ENCODE measurements around the gene ZP1.

Gene ZP1

DNA sequence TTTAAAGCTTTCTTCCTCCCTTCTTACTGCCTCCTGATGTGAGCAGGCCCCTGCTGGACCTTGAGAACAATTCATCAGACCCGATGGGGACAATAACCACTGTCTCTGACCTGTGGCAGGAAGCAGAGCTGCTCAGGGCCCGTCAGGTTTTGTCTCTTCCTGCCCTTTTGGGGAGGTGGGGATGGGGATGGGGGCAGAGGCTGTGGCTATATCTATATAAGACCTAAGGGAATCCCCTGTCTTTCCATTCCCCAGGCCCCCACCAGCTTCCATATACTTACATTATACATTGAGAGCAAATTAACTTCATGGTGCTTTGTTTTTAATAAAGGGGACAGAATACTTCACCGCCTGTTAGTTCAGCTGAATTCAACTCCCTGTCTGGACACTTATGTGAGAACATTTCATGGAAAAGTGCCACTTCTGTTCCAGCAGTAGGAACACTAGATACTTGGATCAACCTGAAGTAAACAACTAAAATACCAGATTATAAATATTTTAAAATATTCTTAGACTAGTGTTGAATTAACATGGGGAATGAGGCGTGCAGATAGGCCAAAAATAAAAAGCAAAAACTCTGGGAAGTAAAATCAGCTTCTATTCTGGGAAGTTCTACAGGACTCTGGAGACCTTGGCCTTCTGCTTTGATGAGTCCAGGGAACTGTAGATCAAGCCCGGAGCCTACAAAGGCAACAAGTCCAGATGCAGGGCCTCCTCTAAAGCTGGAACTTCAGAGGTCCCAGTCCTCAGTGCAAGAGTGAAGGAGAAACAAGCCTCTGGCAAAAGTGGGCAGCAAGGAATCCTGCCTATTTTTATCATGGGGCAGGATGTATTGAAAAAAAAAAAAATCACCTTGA is 11.1 kb downstream of the ZP1 start:
- H3K4me1 ChIP-seq (ENCODE audit: control insufficient read depth in 5 of 5, insufficient read depth in 5 of 5, low read length in 5 of 5) = peaks cover 2 to 31% (median 26%) of the 10 kb centered on the region in 5 donors
- no peaks in the 10 kb centered on the region for H3K9me3 ChIP-seq (ENCODE audit: control insufficient read depth in 5 of 5, low read length in 5 of 5)
- H3K4me3 ChIP-seq (ENCODE audit: low read depth in 1 of 5, low read length in 5 of 5) = no peak overlapping the region
- H3K27me3 ChIP-seq (ENCODE audit: control insufficient read depth in 5 of 5, insufficient read depth in 4 of 5, low read length in 5 of 5) = no peaks in the 10 kb centered on the region
- peaks cover 0 to 10% (median 4%) of the 10 kb centered on the region in 5 donors for H3K36me3 ChIP-seq (ENCODE audit: control insufficient read depth in 5 of 5, insufficient read depth in 5 of 5, low read length in 5 of 5)
- no peak overlapping the region for H3K27ac ChIP-seq (ENCODE audit: low read depth, low read length)
- H3K9ac ChIP-seq (ENCODE audit: low read length in 5 of 5) = peak overlapping the region in 2 of 5 donors; percentile 16 to 48

DNA sequence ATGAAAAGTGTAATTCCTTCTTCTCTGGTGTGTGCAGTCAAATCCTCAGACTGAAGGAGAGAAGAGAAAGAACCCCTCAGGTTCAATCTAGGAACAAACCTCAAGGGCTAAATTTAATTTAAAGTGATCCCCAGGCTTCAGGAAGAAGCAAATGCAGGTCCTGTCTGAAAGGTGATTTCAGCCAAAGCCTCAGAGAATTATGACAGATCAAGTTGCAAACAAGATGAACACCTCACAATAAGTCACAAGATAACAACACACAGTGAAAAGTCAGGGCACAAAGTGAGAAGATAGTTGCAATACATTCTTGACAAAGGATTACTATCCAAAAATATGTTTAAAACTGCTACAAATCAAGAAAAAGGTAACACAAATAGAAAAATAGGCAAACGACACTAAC is 11.8 kb downstream of the ZP1 start:
- H3K27ac ChIP-seq (ENCODE audit: low read depth, low read length) = no peak overlapping the region
- H3K27me3 ChIP-seq (ENCODE audit: control insufficient read depth in 5 of 5, insufficient read depth in 4 of 5, low read length in 5 of 5) = no peaks in the 10 kb centered on the region
- no peak overlapping the region for H3K9ac ChIP-seq (ENCODE audit: low read length in 5 of 5)
- H3K4me1 ChIP-seq (ENCODE audit: control insufficient read depth in 5 of 5, insufficient read depth in 5 of 5, low read length in 5 of 5) = peaks cover 2 to 24% (median 22%) of the 10 kb centered on the region in 5 donors
- peaks cover 0 to 10% (median 4%) of the 10 kb centered on the region in 5 donors for H3K36me3 ChIP-seq (ENCODE audit: control insufficient read depth in 5 of 5, insufficient read depth in 5 of 5, low read length in 5 of 5)
- no peaks in the 10 kb centered on the region for H3K9me3 ChIP-seq (ENCODE audit: control insufficient read depth in 5 of 5, low read length in 5 of 5)
- H3K4me3 ChIP-seq (ENCODE audit: low read depth in 1 of 5, low read length in 5 of 5) = no peak overlapping the region

DNA sequence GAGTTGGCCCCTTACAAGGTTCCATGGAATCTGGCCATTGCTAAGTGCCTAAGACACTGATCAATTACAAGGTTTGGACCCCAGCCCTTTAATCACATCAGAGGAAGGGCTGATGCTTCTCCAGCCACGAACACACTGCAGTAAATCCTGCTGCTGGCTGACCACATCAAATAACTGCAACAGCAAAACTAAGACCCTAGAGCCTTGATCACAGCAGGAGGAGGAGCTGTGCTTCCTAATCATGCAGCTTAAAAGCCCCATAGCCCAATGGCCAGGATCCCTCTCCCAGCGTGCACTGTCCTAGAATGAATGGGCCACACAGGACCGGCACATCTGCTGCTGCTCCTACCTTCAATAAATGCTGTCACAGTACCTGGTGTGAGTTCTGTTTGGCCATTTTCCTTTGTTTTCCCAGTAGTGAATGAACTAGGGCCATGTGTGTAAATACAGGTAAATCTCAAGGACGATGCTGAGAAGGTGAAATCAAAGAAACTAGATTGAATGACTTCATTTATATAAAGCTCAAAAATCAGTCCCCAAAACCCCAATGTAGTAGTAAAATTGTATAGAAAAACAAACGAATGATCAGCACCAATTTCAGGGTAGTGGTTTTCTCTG is 12.7 kb downstream of the ZP1 start:
- no peak overlapping the region for H3K27ac ChIP-seq (ENCODE audit: low read depth, low read length)
- peaks cover 2 to 17% (median 14%) of the 10 kb centered on the region in 5 donors for H3K4me1 ChIP-seq (ENCODE audit: control insufficient read depth in 5 of 5, insufficient read depth in 5 of 5, low read length in 5 of 5)

DNA sequence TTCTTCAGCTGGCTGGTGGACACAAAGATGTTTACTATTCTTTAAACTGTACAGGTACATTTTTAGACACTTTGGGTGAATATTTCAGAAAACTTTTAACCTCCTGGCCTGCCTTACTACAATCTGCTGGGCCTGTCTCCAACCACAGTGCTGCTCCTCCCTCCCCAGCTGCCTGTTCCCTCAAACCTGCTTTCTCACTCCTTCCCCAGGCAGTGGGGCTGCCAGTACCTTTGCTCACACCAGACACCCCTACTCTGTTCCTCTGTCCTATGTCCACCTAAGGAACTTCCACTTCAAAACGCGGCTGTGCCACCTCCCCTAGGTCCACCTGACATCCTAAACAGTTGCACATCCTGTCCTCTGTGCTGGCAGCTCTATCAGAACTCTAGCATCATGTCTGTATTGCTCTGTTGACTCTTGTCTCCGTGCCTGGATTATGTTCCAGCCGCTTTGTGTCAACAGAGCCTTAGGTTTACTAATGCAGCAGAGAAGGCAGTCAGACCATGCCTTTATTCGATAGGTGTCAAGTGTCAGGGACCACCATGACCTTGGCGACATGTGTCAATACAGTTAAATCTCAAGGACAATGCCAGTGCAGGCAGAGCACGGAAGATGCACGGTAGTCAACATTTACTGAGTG is 13.4 kb downstream of the ZP1 start:
- Histone ChIP-seq H3K9me3 (ENCODE audit: control insufficient read depth in 5 of 5, low read length in 5 of 5) (no peaks in the 10 kb centered on the region), H3K4me1 (ENCODE audit: control insufficient read depth in 5 of 5, insufficient read depth in 5 of 5, low read length in 5 of 5) (peaks cover 2 to 17% (median 14%) of the 10 kb centered on the region in 5 donors), H3K36me3 (ENCODE audit: control insufficient read depth in 5 of 5, insufficient read depth in 5 of 5, low read length in 5 of 5) (peaks cover 0 to 10% (median 4%) of the 10 kb centered on the region in 5 donors), H3K27ac (ENCODE audit: low read depth, low read length) (no peak overlapping the region), H3K9ac (ENCODE audit: low read length in 5 of 5) (no peak overlapping the region), H3K4me3 (ENCODE audit: low read depth in 1 of 5, low read length in 5 of 5) (no peak overlapping the region), H3K27me3 (ENCODE audit: control insufficient read depth in 5 of 5, insufficient read depth in 4 of 5, low read length in 5 of 5) (no peaks in the 10 kb centered on the region)

More for the DNA sequence above, 12.7 kb downstream of the ZP1 start:
- no peak overlapping the region for H3K4me3 ChIP-seq (ENCODE audit: low read depth in 1 of 5, low read length in 5 of 5)
- H3K9ac ChIP-seq (ENCODE audit: low read length in 5 of 5) = no peak overlapping the region
- no peaks in the 10 kb centered on the region for H3K27me3 ChIP-seq (ENCODE audit: control insufficient read depth in 5 of 5, insufficient read depth in 4 of 5, low read length in 5 of 5)
- no peaks in the 10 kb centered on the region for H3K9me3 ChIP-seq (ENCODE audit: control insufficient read depth in 5 of 5, low read length in 5 of 5)
- H3K36me3 ChIP-seq (ENCODE audit: control insufficient read depth in 5 of 5, insufficient read depth in 5 of 5, low read length in 5 of 5) = peaks cover 0 to 10% (median 4%) of the 10 kb centered on the region in 5 donors

DNA sequence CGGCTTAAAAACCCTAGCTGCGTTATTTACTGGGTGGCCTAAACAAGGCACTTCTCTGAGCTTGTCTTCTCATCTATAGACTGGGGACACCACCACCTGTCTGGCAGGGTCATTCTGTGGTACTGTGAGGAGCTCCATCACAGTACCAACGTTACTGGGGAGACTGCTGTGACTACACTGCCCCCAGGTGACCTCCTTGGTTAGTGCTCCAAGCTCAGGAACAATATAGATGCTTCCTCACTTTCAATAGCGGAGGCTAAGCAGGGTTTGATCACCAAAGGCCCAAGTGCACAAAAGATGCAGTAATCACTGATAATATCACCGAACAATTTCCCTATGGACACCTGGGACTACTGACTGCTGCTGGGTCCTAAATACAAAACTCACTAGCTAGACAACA is 20.2 kb downstream of the ZP1 start:
- Histone ChIP-seq H3K27ac (ENCODE audit: low read depth, low read length) (no peak overlapping the region), H3K36me3 (ENCODE audit: control insufficient read depth in 5 of 5, insufficient read depth in 5 of 5, low read length in 5 of 5) (peaks cover 0 to 22% (median 13%) of the 10 kb centered on the region in 5 donors), H3K4me1 (ENCODE audit: control insufficient read depth in 5 of 5, insufficient read depth in 5 of 5, low read length in 5 of 5) (peaks cover 0 to 11% (median 0%) of the 10 kb centered on the region in 5 donors), H3K4me3 (ENCODE audit: low read depth in 1 of 5, low read length in 5 of 5) (no peak overlapping the region), H3K27me3 (ENCODE audit: control insufficient read depth in 5 of 5, insufficient read depth in 4 of 5, low read length in 5 of 5) (no peaks in the 10 kb centered on the region), H3K9ac (ENCODE audit: low read length in 5 of 5) (no peak overlapping the region), H3K9me3 (ENCODE audit: control insufficient read depth in 5 of 5, low read length in 5 of 5) (no peaks in the 10 kb centered on the region)

DNA sequence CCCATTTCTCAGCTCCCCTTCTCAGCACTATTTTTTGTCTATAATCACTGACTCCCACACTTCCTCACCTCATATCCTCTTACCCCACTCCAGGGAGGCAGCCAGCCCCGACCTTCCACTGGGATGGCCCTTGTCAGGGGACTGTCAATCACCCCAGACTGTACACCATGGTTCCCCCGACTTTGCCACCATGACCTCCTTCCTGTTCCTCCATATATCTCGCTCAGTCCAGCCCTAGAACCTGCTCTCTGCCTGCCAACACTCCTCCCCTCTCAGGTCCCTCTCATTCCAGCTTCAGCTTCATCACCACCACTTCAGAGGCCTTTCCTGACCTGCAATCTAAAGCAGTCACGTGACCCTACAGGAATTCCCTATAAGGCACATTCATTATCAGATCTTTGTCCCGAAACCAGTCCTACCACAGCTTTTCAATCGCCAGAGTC is 22.5 kb downstream of the ZP1 start:
- Histone ChIP-seq H3K27me3 (ENCODE audit: control insufficient read depth in 5 of 5, insufficient read depth in 4 of 5, low read length in 5 of 5) (no peaks in the 10 kb centered on the region), H3K4me1 (ENCODE audit: control insufficient read depth in 5 of 5, insufficient read depth in 5 of 5, low read length in 5 of 5) (peaks cover 0 to 11% (median 0%) of the 10 kb centered on the region in 5 donors), H3K27ac (ENCODE audit: low read depth, low read length) (no peak overlapping the region), H3K36me3 (ENCODE audit: control insufficient read depth in 5 of 5, insufficient read depth in 5 of 5, low read length in 5 of 5) (peaks cover 9 to 42% (median 30%) of the 10 kb centered on the region in 5 donors), H3K9me3 (ENCODE audit: control insufficient read depth in 5 of 5, low read length in 5 of 5) (no peaks in the 10 kb centered on the region), H3K9ac (ENCODE audit: low read length in 5 of 5) (no peak overlapping the region), H3K4me3 (ENCODE audit: low read depth in 1 of 5, low read length in 5 of 5) (no peak overlapping the region)

DNA sequence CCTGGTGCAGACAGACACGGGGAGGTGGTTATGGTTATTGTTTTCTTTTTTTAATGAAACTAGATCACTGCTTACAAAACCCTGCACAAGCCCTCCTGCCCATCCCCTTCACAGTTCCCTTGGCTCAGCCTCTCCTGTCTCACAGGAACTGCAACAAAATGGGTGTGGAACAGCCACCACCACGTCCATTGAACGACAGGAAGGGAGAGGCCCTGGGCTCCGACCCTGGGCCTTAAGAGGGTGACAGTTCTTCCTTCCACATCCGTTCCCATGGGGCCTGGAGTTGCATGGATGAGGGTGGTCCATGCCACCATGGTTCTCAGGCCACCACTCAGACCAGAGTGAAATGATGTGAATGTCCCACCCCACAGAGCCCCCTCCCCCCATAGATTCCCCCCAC is 23.4 kb downstream of the ZP1 start:
- Histone ChIP-seq H3K9ac (ENCODE audit: low read length in 5 of 5) (no peak overlapping the region), H3K4me3 (ENCODE audit: low read depth in 1 of 5, low read length in 5 of 5) (no peak overlapping the region), H3K9me3 (ENCODE audit: control insufficient read depth in 5 of 5, low read length in 5 of 5) (no peaks in the 10 kb centered on the region), H3K27me3 (ENCODE audit: control insufficient read depth in 5 of 5, insufficient read depth in 4 of 5, low read length in 5 of 5) (no peaks in the 10 kb centered on the region), H3K27ac (ENCODE audit: low read depth, low read length) (no peak overlapping the region), H3K4me1 (ENCODE audit: control insufficient read depth in 5 of 5, insufficient read depth in 5 of 5, low read length in 5 of 5) (peaks cover 0 to 14% (median 6%) of the 10 kb centered on the region in 5 donors), H3K36me3 (ENCODE audit: control insufficient read depth in 5 of 5, insufficient read depth in 5 of 5, low read length in 5 of 5) (peaks cover 13 to 49% (median 36%) of the 10 kb centered on the region in 5 donors)

DNA sequence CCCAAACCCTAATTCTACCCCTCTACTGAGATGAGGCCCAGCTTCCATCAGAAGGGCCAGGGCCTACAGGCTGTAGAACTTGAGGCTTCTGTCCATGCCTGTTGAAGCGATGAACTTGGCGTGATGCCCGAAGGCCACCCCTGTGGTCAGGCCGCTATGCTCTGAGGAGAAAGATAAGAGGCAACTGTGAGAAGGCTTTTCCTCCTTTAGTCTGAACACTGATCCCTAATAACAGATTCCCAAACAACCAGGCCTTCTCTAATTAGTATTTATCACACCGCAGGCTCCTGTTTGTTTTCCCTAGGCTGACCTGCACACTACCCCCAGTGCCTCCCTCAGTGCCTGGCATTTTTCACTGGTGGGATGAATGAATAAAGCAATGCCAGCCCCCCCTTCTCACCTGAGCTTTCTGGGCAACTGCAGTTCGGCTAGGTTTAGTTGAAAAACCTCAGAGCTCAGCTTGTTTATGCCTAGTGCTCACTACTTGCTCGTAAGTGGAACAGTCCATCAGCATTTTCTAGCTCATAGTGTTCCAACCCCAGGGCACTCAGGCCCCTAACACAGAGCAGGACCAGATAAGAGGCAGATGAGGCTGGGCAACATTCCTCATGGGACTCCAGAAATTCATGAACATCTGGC is 23.9 kb downstream of the ZP1 start:
- H3K4me3 ChIP-seq (ENCODE audit: low read depth in 1 of 5, low read length in 5 of 5) = no peak overlapping the region
- no peak overlapping the region for H3K27ac ChIP-seq (ENCODE audit: low read depth, low read length)
- H3K27me3 ChIP-seq (ENCODE audit: control insufficient read depth in 5 of 5, insufficient read depth in 4 of 5, low read length in 5 of 5) = no peaks in the 10 kb centered on the region
- H3K9ac ChIP-seq (ENCODE audit: low read length in 5 of 5) = no peak overlapping the region
- H3K4me1 ChIP-seq (ENCODE audit: control insufficient read depth in 5 of 5, insufficient read depth in 5 of 5, low read length in 5 of 5) = peaks cover 0 to 16% (median 9%) of the 10 kb centered on the region in 5 donors
- no peaks in the 10 kb centered on the region for H3K9me3 ChIP-seq (ENCODE audit: control insufficient read depth in 5 of 5, low read length in 5 of 5)
- peaks cover 13 to 55% (median 41%) of the 10 kb centered on the region in 5 donors for H3K36me3 ChIP-seq (ENCODE audit: control insufficient read depth in 5 of 5, insufficient read depth in 5 of 5, low read length in 5 of 5)

DNA sequence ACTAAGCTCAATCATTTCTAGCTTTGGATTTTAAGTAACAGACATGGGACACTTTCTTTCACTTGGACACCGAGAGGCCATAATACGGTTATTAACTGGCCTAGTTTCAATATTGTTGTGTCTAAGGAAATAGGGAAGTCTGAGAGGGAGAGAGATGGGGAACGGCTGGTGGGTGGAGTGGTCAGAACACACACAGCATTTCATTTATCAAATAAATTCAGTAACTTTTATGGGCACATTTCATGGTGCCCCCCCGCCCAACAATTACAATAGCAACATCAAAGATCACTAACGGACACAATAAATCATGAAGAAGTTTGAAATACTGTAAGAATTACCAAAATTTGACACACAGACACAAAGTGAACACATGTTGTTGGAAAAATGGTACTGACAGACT is 28.3 kb downstream of the ZP1 start:
- no peaks in the 10 kb centered on the region for H3K27me3 ChIP-seq (ENCODE audit: control insufficient read depth in 5 of 5, insufficient read depth in 4 of 5, low read length in 5 of 5)
- peaks cover 31 to 83% (median 72%) of the 10 kb centered on the region in 5 donors for H3K36me3 ChIP-seq (ENCODE audit: control insufficient read depth in 5 of 5, insufficient read depth in 5 of 5, low read length in 5 of 5)
- no peak overlapping the region for H3K27ac ChIP-seq (ENCODE audit: low read depth, low read length)

More for the DNA sequence above, 28.3 kb downstream of the ZP1 start:
- Histone ChIP-seq H3K9ac (ENCODE audit: low read length in 5 of 5) (peak overlapping the region in 2 of 5 donors; percentile 33 to 34), H3K4me1 (ENCODE audit: control insufficient read depth in 5 of 5, insufficient read depth in 5 of 5, low read length in 5 of 5) (peaks cover 0 to 9% (median 7%) of the 10 kb centered on the region in 5 donors), H3K4me3 (ENCODE audit: low read depth in 1 of 5, low read length in 5 of 5) (no peak overlapping the region), H3K9me3 (ENCODE audit: control insufficient read depth in 5 of 5, low read length in 5 of 5) (no peaks in the 10 kb centered on the region)
